NCI-H1436 treated with DMSO at 0.1 percent for 48 hours (cell line): ENCODE data around the gene ANGPTL2.

Experiments used
- DNase-seq: peaks from one replicate; lab custom pipeline; 2025; lab: John Stamatoyannopoulos, UW

ANGPTL2 gene

GRCh38 chr9:127093319-127094020 lies 29.0 kb downstream of the ANGPTL2 start:
- DNase-seq = no peak

GRCh38 chr9:127092041-127092608 lies 30.3 kb downstream of the ANGPTL2 start:
- no peak for DNase-seq

- DNase-seq = no peak
Observed at GRCh38 chr9:127091526-127091925, 30.9 kb downstream of the ANGPTL2 start.

GRCh38 chr9:127090341-127090985 lies 32.0 kb downstream of the ANGPTL2 start:
- DNase-seq = no peak

DNA sequence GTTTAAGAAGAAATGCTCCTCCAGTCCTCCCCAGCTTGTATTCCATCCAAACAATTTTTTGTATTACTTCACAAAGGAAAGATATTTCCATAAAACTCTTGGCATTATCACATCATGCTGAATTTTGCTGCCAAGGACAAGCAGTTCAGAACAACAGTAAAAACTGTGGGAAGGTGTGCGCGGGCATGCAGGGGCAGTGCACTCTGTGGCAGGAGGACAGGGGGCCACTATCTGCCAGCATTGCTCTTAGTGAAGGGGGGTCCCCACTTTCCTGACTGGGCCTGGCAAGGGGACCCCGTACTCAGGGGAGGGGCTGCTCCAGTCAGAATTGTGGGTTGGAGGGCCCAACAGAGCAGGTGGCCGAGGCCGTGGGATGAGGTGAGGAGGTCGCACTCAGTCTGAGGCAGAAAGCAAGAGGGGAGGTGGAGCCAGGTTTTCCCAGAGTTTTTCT lies 32.8 kb downstream of the ANGPTL2 start:
- no peak for DNase-seq

DNA sequence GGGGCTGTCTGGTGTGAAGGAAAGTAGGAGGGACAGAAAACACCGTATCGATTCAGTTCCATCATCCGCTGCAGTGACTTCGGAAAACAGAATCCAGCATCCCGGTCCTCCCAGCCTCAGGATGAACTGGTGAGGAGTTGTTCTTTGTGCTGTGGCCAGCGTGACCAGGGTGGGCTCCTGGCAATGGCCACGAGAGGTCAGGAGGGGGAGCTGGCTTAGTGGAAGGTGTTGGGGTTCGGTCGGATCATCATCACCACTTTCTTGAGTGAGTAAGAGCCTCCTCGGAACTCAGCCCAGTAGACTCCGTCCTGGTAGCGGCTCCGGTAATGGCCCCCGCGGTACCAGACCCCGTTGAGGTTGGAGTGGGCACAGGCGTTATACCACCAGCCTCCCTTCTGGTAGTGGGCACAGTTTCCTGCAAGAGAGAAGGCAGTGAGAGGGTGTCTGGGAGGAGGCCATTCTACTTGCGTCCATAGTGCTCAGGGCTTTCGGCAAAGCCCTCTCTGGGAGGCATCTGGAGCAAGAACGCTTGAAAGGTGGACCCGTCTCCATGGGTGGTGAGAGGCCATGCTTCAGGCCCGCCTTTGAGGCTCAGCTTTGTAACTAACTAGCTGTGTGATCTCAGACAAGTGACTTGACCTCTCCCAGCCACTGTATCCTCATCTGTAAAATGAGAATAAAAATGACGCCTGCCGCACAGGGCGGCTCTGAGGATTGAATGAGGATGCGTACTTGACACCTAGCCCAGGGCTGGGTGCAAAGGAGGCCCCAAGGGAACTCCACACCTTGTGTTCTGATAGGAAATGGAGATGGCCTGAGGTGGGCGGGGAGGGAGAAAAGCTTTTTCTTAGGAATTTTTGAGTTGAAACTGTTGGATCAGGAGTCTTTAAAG lies 33.5 kb downstream of the ANGPTL2 start:
- DNase-seq = no peak

- no peak for DNase-seq
Observed at GRCh38 chr9:127087836-127088235, 34.6 kb downstream of the ANGPTL2 start.

GRCh38 chr9:127087411-127087810 lies 35.0 kb downstream of the ANGPTL2 start:
- DNase-seq = no peak

- no peak for DNase-seq
Observed at GRCh38 chr9:127086771-127087170, 35.7 kb downstream of the ANGPTL2 start.

DNA sequence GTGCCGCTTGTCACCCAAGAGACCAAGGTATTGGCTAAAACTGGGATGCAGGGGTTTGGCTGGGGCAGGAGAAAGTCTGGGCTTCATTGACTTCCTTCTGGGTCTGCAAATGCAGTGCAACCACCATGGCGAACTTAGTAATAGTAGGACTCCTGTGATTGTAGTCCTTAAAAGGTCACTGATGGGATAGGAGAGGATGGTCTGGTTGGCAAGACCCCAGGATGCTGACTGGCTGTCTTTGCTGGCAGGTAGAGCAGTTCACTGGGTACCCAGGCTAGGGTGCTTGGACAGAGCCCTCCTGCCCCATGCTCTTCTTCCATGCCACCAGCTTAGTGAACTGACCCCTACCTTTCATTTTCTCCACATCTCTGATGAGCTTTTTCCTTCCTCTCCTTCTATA lies 37.2 kb downstream of the ANGPTL2 start:
- DNase-seq = no peak

DNA sequence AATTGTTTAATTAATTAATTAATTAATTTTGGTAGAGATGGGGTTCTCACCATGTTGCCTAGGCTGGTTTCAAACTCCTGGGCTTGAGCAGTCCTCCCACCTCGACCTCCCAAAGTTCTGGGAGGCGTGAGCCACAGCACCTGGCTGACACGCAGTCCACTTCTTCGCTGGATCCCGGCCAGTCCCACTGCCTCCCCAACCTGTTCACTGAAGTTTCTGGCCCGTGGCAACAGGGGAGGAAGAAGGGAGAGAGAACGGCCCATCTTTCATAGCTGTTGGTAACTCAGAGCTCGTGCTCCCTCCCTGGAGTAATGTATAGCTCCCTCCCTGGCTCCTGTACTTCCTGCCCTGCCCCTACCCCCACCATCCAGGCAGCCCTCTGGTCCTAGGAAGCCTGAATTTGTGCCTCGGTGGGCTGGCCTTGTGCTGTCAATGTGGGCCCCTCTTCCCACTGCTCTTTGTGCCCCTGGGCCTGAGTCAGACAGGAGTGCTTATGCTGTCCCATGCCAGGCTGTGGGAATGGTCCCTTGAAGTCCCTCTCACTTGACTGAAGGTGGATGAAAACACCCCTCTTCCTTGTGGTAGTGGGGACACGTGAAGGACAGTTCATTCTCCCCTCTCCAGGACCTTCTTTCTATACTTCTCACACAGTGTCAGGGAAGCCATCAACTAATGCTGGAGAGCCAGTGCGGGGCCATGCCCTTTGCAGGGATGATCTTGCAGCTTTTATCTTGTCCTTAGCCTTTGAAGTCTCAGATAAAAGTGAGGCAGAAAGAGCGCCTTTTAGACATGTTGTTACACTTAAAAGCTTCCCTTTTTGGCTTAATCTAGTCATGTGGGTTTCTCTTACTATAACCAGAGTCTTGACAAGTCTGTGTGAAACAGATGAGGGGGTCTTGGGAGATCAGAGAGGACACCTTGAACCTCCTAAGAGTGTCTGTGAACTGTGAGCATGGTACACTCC lies 38.1 kb downstream of the ANGPTL2 start:
- DNase-seq = no peak

GRCh38 chr9:127083138-127083980 lies 39.1 kb downstream of the ANGPTL2 start:
- DNase-seq = no peak

DNA sequence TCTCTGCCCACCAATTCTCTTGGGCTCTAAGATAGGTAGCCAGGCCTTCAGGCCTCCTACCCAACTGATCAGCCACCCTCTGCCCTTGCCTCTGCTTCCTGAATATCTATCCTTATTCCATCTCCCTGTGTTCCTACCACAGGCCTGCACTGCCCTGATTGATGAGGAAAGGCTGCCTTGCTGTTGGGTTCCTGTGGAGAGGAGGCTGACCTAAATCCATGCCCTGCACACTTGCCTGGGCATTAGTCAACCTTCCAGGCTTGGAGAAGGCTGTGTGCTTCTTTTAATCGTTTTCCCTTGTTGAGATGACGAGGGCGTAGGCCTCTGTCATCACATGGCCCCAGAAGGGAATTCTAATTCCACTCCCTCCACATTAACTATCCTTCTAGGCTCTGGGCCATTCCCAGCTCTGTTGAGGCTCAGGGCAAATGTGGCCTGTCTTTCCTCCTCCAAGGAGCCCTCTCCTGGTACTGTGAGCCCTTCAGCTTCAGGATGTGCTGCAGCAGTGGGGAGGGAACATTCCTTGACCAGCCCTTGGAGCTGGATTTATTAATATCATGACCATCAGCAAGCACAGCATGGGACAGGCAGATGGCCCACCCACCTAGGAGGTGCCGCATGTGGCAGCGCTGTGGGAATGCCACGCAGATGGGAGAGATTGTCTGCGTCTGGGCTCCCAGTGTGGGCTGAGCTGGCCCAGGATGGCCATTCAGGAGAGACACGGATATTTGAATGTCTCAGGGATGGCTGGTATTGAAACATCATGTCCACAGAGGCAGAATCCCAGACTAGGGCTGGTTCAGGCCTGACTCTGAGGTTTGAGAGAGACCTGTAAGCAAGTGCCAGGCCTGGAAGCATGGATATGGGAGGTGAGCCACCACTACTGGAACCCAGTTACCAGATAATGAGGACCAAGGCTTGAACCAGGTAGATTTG lies 40.9 kb downstream of the ANGPTL2 start:
- no peak for DNase-seq

DNA sequence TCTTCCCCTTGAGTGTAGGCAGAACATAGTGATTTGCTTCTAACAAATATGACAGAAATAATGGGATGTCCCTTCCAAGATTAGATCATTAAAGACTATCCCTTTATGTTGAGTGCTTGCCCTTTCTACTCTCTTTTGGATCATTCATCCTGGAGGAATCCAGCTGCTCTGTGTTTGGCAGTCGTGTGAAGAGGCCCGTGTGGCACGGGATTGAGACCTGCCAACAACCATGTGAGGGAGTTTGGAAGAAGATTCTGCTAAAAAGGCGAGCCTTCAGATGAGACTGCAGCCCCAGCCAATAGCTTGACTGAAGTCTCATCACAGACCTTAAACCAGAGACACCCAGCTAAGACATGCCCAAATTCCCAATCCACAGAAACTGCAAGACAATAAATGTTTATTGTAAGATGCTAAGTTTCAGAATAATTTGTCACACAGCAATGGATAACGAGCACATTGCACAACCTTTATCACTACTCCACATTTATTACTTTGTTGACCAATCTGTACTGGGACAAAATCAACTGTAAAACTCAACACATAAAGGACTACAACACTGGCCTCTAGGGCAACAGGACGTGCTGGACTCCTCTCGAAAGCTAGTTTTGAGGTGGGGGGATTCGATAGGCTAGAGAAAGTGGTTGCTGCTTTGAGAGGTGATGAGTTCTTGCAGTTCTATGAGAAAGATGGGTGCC lies 42.8 kb downstream of the ANGPTL2 start:
- no peak for DNase-seq

GRCh38 chr9:127078988-127079387 lies 43.4 kb downstream of the ANGPTL2 start:
- no peak for DNase-seq

DNA sequence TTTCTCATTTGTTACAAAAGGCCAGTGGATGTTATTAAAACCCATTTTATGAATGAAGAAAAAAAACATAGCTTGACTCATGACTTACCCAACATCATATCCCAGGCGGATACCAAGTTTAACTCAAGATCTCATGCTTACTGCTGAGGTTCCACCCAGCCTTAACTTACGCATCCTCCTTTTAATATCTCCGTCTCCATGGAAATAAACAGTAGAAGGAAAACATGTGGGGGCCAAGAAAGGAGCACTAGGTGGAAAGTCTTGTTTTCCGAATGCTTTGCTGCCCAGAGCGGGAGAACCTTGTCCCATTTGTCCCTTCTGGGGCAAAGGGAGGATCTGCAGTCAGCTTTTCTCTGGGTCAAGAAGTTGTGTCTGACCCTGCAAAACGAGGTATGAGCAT lies 44.1 kb downstream of the ANGPTL2 start:
- no peak for DNase-seq

GRCh38 chr9:127077644-127077946 lies 44.8 kb downstream of the ANGPTL2 start:
- no peak for DNase-seq

- DNase-seq = no peak
Observed at GRCh38 chr9:127076860-127077643, 45.4 kb downstream of the ANGPTL2 start.
